HCT116 (cell line): ENCODE measurements around the gene C11orf21. TPM values are rescaled to one million over a fixed set of nuclear protein-coding genes. Genes with fewer than 3 reads are reported as not detected.

ENCODE experiments used
- ATAC-seq: fragments of 200-7000 bp; cut with Tn5 transposase; 2 replicates; pipeline ENCODE4 v1.9.1; 2020; ENCODE audit warnings: mild to moderate bottlenecking, moderate library complexity
- BruUV-seq: library from RNA; stranded (reverse); fragments of 400-500 nt; replicated peaks from 2 replicates; lab custom pipeline; 2021; lab: Mats Ljungman, UMichigan
- CTCF ChIA-PET: fragments of 300-600 bp; sonication (Branson Sonifier 250); formaldehyde crosslinking; loops from one replicate; lab custom pipeline; 2021; ENCODE audit warnings: antibody characterized with exemption; lab: Charles Lee
- POLR2A ChIA-PET: fragments of 300-600, 350-600 bp; sonication (Branson Sonifier 250); formaldehyde crosslinking; loops from one replicate; lab custom pipeline; 2021; ENCODE audit warnings: antibody characterized with exemption; lab: Charles Lee
- RAD21 ChIA-PET, 2 experiments: fragments of 300-600 bp; sonication (Branson Sonifier 250); formaldehyde crosslinking; loops; one replicate each; lab custom pipeline; 2023; ENCODE audit warnings: low total read pairs in 2 of 2; ENCODE audit not compliant: uncharacterized antibody in 2 of 2, unreplicated experiment in 2 of 2, low non-redundant PET in 1 of 2; lab: Charles Lee
- DNase-seq: peaks from one replicate; pipeline ENCODE4 v3.0.0-alpha.2; 2010; ENCODE audit warnings: low read depth, low spot score
- H2AFZ ChIP-seq: fragments of 200-600 bp; shearing (Covaris generic), sonication (generic); 2 replicates; pipeline ENCODE4 v1.6.1; 2017; ENCODE audit warnings: low read depth, mixed run types, mixed read lengths, antibody characterized with exemption, low read length; ENCODE audit not compliant: poor library complexity, severe bottlenecking
- H3K27ac ChIP-seq: 2 replicates; pipeline ENCODE4 v1.5.1; 2012; ENCODE audit warnings: low read depth, low read length
- H3K27me3 ChIP-seq: fragments of 200-600 bp; sonication (generic); 2 replicates; pipeline ENCODE4 v1.6.1; 2016; ENCODE audit warnings: mixed run types, low read length, mixed read lengths; ENCODE audit not compliant: insufficient read depth
- H3K36me3 ChIP-seq, 2 experiments: fragments of 200-500 bp in 1 of 2; fragments of 200-600 bp in 1 of 2; sonication (Bioruptor generic) in 1 of 2; sonication (generic) in 1 of 2; 2 replicates each; pipeline versions ENCODE4 v1.5.1 to v1.6.1; 2014 to 2016; ENCODE audit warnings: low read length in 2 of 2, inconsistent platforms in 1 of 2, mixed read lengths in 1 of 2, mixed run types in 1 of 2; ENCODE audit not compliant: insufficient read depth in 2 of 2, control insufficient read depth in 1 of 2
- H3K4me1 ChIP-seq, 2 experiments: fragments of 200-600 bp in 1 of 2; sonication (generic) in 1 of 2; 2 replicates each; pipeline versions ENCODE4 v1.5.1 to v1.6.1; 2012 to 2017; ENCODE audit warnings: low read length in 2 of 2, inconsistent platforms in 1 of 2, mild to moderate bottlenecking in 1 of 2, mixed read lengths in 1 of 2, mixed run types in 1 of 2, moderate library complexity in 1 of 2; ENCODE audit not compliant: insufficient read depth in 2 of 2, control insufficient read depth in 1 of 2
- H3K4me2 ChIP-seq: fragments of 200-600 bp; sonication (generic); 2 replicates; pipeline ENCODE4 v1.6.1; 2017; ENCODE audit warnings: mixed run types, low read length, mixed read lengths
- H3K4me3 ChIP-seq, 2 experiments: fragments of 200-600 bp in 1 of 2; sonication (generic) in 1 of 2; replicated peaks in 1 of 2; 2 replicates each; pipeline ENCODE4 v1.5.1; 2011 to 2016; ENCODE audit warnings: low read length in 2 of 2, control low read depth in 1 of 2, low read depth in 1 of 2, mild to moderate bottlenecking in 1 of 2, mixed read lengths in 1 of 2, mixed run types in 1 of 2
- H3K79me2 ChIP-seq: fragments of 200-600 bp; sonication (generic); 2 replicates; pipeline ENCODE4 v1.6.1; 2017; ENCODE audit warnings: mild to moderate bottlenecking, mixed run types, low read length, moderate library complexity, mixed read lengths; ENCODE audit not compliant: insufficient read depth
- H3K9ac ChIP-seq: fragments of 200-600 bp; sonication (generic); 2 replicates; pipeline ENCODE4 v1.6.1; 2016; ENCODE audit warnings: low read length, mixed read lengths
- H3K9me2 ChIP-seq: fragments of 200-600 bp; sonication (generic), shearing (Covaris generic); 2 replicates; pipeline ENCODE4 v1.6.1; 2017; ENCODE audit warnings: mixed run types, mild to moderate bottlenecking, moderate library complexity; ENCODE audit not compliant: insufficient read depth
- H3K9me3 ChIP-seq, 2 experiments: fragments of 200-500 bp in 1 of 2; fragments of 200-600 bp in 1 of 2; sonication (Bioruptor generic) in 1 of 2; sonication (generic) in 1 of 2; 2 replicates each; pipeline ENCODE4 v1.6.1; 2014 to 2017; ENCODE audit warnings: low read length in 2 of 2, mixed read lengths in 2 of 2, inconsistent platforms in 1 of 2, low read depth in 1 of 2, mild to moderate bottlenecking in 1 of 2, mixed run types in 1 of 2, moderate library complexity in 1 of 2; ENCODE audit not compliant: control insufficient read depth in 1 of 2, insufficient read depth in 1 of 2
- H4K20me1 ChIP-seq: fragments of 200-600 bp; sonication (generic), shearing (Covaris generic); 2 replicates; pipeline ENCODE4 v1.6.1; 2017; ENCODE audit warnings: mixed run types, mild to moderate bottlenecking, moderate library complexity; ENCODE audit not compliant: insufficient read depth
- ATF3 ChIP-seq: IDR thresholded peaks from 2 replicates; pipeline ENCODE4 v1.6.1; 2012
- CBX3 ChIP-seq: IDR thresholded peaks from 2 replicates; pipeline ENCODE4 v1.6.1; 2012; ENCODE audit warnings: low read depth
- CTCF ChIP-seq, 3 experiments: fragments of 200-600 bp in 1 of 3; sonication (generic) in 1 of 3; IDR thresholded peaks in 2 of 3; conservative IDR thresholded peaks in 1 of 3; 2 replicates each; pipeline ENCODE4 v1.5.1; 2012 to 2017; ENCODE audit warnings: low read depth in 2 of 3, low read length in 2 of 3, antibody characterized with exemption in 1 of 3, borderline replicate concordance in 1 of 3, control low read depth in 1 of 3, mild to moderate bottlenecking in 1 of 3, mixed read lengths in 1 of 3, mixed run types in 1 of 3, moderate library complexity in 1 of 3; ENCODE audit not compliant: insufficient read depth in 1 of 3
- EGR1 ChIP-seq: IDR thresholded peaks from 2 replicates; pipeline ENCODE4 v1.6.1; 2012; ENCODE audit warnings: low read depth
- ELF1 ChIP-seq: IDR thresholded peaks from 2 replicates; pipeline ENCODE4 v1.6.1; 2012; ENCODE audit warnings: low read depth, borderline replicate concordance
- EZH2phosphoT487 ChIP-seq: fragments of 200-600 bp; IDR thresholded peaks from 2 replicates; pipeline ENCODE4 v1.6.1; 2018; ENCODE audit warnings: antibody characterized with exemption, borderline replicate concordance
- FOSL1 ChIP-seq: IDR thresholded peaks from 2 replicates; pipeline ENCODE4 v1.6.1; 2012; ENCODE audit warnings: low read depth
- POLR2A ChIP-seq: IDR thresholded peaks from 2 replicates; pipeline ENCODE4 v1.7.0; 2011; ENCODE audit warnings: borderline replicate concordance; ENCODE audit not compliant: insufficient read depth, insufficient read length; ENCODE audit errors: extremely low read depth
- POLR2AphosphoS5 ChIP-seq: IDR thresholded peaks from 2 replicates; pipeline ENCODE4 v1.6.1; 2011; ENCODE audit warnings: mild to moderate bottlenecking, low read depth, low read length, moderate library complexity
- SP1 ChIP-seq: IDR thresholded peaks from 2 replicates; pipeline ENCODE4 v1.6.1; 2012; ENCODE audit warnings: low read depth
- YY1 ChIP-seq: IDR thresholded peaks from 2 replicates; pipeline ENCODE4 v1.6.1; 2011; ENCODE audit warnings: low read length, low read depth, moderate library complexity, mild to moderate bottlenecking; ENCODE audit not compliant: insufficient replicate concordance; ENCODE audit errors: extremely low read depth
- ZBTB33 ChIP-seq: IDR thresholded peaks from 2 replicates; pipeline ENCODE4 v1.6.1; 2011; ENCODE audit warnings: mild to moderate bottlenecking, low read length, moderate library complexity; ENCODE audit not compliant: insufficient replicate concordance; ENCODE audit errors: extremely low read depth
- ZFX ChIP-seq: fragments of 450-650 bp; IDR thresholded peaks from 2 replicates; pipeline ENCODE4 v1.6.1; 2017
- ZNF274 ChIP-seq: fragments of 200-500 bp; sonication (Bioruptor generic); IDR thresholded peaks from 2 replicates; pipeline ENCODE4 v1.6.1; 2014; ENCODE audit warnings: mild to moderate bottlenecking, low read depth, low read length, inconsistent platforms
- intact Hi-C: fragments of 100-400 bp; cut with micrococcal nuclease; formaldehyde crosslinking; loops from 2 replicates; pipeline ENCODE4 v1.10.0; 2022
- total RNA-seq: library from RNA; stranded (reverse); gene quantifications from one replicate; pipeline ENCODE4 v1.2.1, GENCODE V29; 2021; ENCODE audit not compliant: unreplicated experiment

C11orf21 gene
- total RNA-seq, 1 experiment from 2014 or later: not detected

- no peak overlapping the region for H3K9ac ChIP-seq
- POLR2A ChIA-PET: no interaction called here
- TF ChIP-seq EZH2phosphoT487 (no peak), POLR2A (no peak), POLR2AphosphoS5 (no peak), CTCF (IDR thresholded peaks at IDR 0.05 in 2 of 3, conservative IDR thresholded peaks at IDR 0.05 in 1 of 3; ENCODE audit: borderline replicate concordance in 1 of 3, insufficient read depth in 1 of 3, low read depth in 2 of 3, low read length in 2 of 3) (no peak), ZFX (no peak), YY1 (no peak), ZNF274 (no peak), ZBTB33 (no peak), SP1 (no peak), FOSL1 (no peak), ATF3 (no peak), CBX3 (no peak), ELF1 (no peak), EGR1 (no peak)
- TF ChIP-seq, all 23 proteins: peak for 0
- H3K79me2 ChIP-seq: no peaks in the 10 kb centered on the region
- intact Hi-C loops: no loop called here
- no peak overlapping the region for H3K4me2 ChIP-seq
- DNase-seq (no peak), ATAC-seq (no peak)
- H3K9me3 ChIP-seq: no peaks in the 10 kb centered on the region
- no peak overlapping the region for H3K27ac ChIP-seq
- no peak overlapping the region for H2AFZ ChIP-seq
- no peak overlapping the region for H3K4me3 ChIP-seq
- no TSS peak for BruUV-seq
- H3K27me3 ChIP-seq: no peaks in the 10 kb centered on the region
- peaks cover 0 to 10% of the 10 kb centered on the region in 2 experiments; a peak in 2 of 4 replicates for H3K4me1 ChIP-seq
- no peaks in the 10 kb centered on the region for H4K20me1 ChIP-seq
- H3K9me2 ChIP-seq: no peaks in the 10 kb centered on the region
- ChIA-PET CTCF (no interaction called here), RAD21 (no interaction called here)
- H3K36me3 ChIP-seq: no peaks in the 10 kb centered on the region
These were observed 36.3 kb downstream of the C11orf21 start for GRCh38 chr11:2265396-2265795.
